Memory B cell (primary cell): ENCODE results near the gene JOSD2.

Experiments used
- ATAC-seq: fragments of 150-1000 bp; cut with Tn5 transposase; 2 replicates; pipeline ENCODE4 v1.10.0; 2021; ENCODE audit warnings: low read depth, mild to moderate bottlenecking, moderate library complexity
- DNase-seq, 2 donors: peaks; one replicate each; pipeline ENCODE4 v3.0.0; 2022; ENCODE audit warnings: low spot score in 2 of 2
- H3K27ac Mint-ChIP-seq: one replicate; pipeline ENCODE4 v1.8.0; 2022; ENCODE audit warnings: mild to moderate bottlenecking, moderate library complexity, mixed read lengths
- H3K27me3 Mint-ChIP-seq: one replicate; pipeline ENCODE4 v1.8.0; 2022; ENCODE audit warnings: mixed read lengths
- H3K36me3 Mint-ChIP-seq: one replicate; pipeline ENCODE4 v1.8.0; 2022; ENCODE audit warnings: mild to moderate bottlenecking, mixed read lengths
- H3K4me1 Mint-ChIP-seq: one replicate; pipeline ENCODE4 v1.8.0; 2022; ENCODE audit warnings: mixed read lengths
- H3K4me3 Mint-ChIP-seq: one replicate; pipeline ENCODE4 v1.8.0; 2022; ENCODE audit warnings: mild to moderate bottlenecking, moderate library complexity, mixed read lengths
- H3K9me3 Mint-ChIP-seq: one replicate; pipeline ENCODE4 v1.8.0; 2022; ENCODE audit warnings: mixed read lengths

The JOSD2 gene

GRCh38 chr19:50486823-50487515, 24.0 kb downstream of the JOSD2 start:
- ATAC-seq (peak; percentile 47), DNase-seq (peak; percentile 39 to 52)
- peaks cover 31% of the 10 kb centered on the region for H3K36me3 Mint-ChIP-seq
- H3K4me3 Mint-ChIP-seq: no peak overlapping the region
- no peaks in the 10 kb centered on the region for H3K27me3 Mint-ChIP-seq
- H3K9me3 Mint-ChIP-seq: no peaks in the 10 kb centered on the region
- H3K4me1 Mint-ChIP-seq: peaks cover 31% of the 10 kb centered on the region
- no peak overlapping the region for H3K27ac Mint-ChIP-seq

- peaks cover 38% of the 10 kb centered on the region for H3K36me3 Mint-ChIP-seq
- peaks cover 26% of the 10 kb centered on the region for H3K4me1 Mint-ChIP-seq
- H3K4me3 Mint-ChIP-seq: no peak overlapping the region
- no peaks in the 10 kb centered on the region for H3K27me3 Mint-ChIP-seq
- H3K27ac Mint-ChIP-seq: peak overlapping the region; percentile 72
- no peaks in the 10 kb centered on the region for H3K9me3 Mint-ChIP-seq
- DNase-seq: no peak
- no peak for ATAC-seq
Observed at GRCh38 chr19:50485284-50485955, 25.6 kb downstream of the JOSD2 start.

- peaks cover 32% of the 10 kb centered on the region for H3K36me3 Mint-ChIP-seq
- DNase-seq (no peak), ATAC-seq (no peak)
- no peaks in the 10 kb centered on the region for H3K9me3 Mint-ChIP-seq
- no peak overlapping the region for H3K4me3 Mint-ChIP-seq
- H3K27me3 Mint-ChIP-seq: no peaks in the 10 kb centered on the region
- H3K4me1 Mint-ChIP-seq: peaks cover 15% of the 10 kb centered on the region
- no peak overlapping the region for H3K27ac Mint-ChIP-seq
Observed at GRCh38 chr19:50482916-50483315, 28.1 kb downstream of the JOSD2 start.

DNA sequence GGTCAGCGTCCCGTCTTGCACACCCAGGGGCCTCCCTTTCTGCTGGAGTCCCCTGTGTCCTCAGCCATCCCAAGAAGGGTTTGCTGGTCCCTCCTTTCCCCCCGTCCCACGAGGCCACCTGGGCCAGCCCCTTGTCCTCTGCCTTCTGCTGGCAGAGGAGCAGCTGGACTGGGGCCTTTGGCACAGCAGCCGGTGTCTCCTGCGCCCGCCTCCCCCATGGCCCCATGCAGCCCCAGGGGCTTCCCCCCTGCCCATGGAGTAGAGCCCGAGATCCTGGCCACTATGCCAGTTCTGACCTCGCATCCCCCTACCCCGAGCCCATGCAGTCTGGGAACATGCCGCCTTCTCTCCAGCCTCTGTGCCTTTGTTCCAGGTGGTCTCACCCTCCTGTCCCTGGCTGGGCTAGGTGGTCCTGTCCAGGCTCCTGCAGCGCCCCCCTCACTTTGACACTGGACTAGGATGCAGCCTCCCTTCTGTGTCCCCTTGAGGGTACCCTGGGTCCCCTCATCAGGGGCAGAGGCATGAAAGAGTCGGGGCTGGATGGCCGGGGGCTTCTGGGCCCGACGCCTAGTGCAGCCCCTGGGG, 28.6 kb downstream of the JOSD2 start:
- no peak overlapping the region for H3K27ac Mint-ChIP-seq
- ATAC-seq: no peak
- H3K36me3 Mint-ChIP-seq: peaks cover 29% of the 10 kb centered on the region
- peaks cover 16% of the 10 kb centered on the region for H3K4me1 Mint-ChIP-seq
- no peak overlapping the region for H3K4me3 Mint-ChIP-seq
- no peak for DNase-seq
- H3K27me3 Mint-ChIP-seq: no peaks in the 10 kb centered on the region
- H3K9me3 Mint-ChIP-seq: no peaks in the 10 kb centered on the region

DNA sequence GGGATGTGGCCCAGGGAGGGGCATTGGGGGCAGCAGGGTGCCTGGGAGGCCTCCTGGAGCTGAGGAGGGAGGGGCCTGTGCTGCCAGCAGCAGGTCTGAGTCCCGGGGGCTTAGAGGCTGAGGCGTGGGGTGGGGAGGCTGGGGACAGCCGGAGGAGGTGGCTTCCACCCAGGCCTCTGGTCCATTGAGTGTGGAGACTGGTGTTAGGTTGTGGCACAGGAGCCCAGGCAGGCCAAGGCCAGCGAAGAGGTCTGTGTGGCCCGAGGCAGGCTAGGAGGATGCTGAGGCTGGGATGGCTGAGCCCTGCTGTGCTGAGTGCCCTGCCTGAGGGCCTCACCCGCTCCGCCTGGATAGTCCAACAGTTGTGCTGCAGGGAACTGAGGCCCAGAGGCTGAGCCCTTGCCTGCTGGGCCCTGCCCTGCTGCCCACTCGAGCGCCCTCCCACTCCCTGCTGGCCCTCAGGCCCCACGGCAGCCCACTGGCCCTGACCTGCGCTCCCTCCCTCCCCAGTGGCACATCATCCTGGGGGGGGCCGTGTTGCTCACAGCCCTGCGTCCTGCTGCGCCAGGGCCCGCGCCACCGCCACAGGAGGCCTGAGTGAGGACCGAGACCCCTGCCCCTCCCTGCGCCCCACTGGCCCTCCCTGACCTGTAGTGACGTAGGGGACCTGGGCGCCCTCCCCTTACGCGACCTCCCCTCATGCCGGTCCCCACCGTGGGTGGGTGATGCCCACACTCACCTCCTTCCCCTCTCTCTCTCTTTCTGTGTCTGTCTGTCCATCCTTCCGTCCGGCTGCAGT, 29.4 kb downstream of the JOSD2 start:
- Mint-ChIP-seq H3K27ac (no peak overlapping the region), H3K27me3 (no peaks in the 10 kb centered on the region), H3K4me3 (no peak overlapping the region), H3K9me3 (no peaks in the 10 kb centered on the region), H3K36me3 (peaks cover 28% of the 10 kb centered on the region), H3K4me1 (peaks cover 21% of the 10 kb centered on the region)
- ATAC-seq (no peak), DNase-seq (no peak)

- H3K27ac Mint-ChIP-seq: peak overlapping the region; percentile 76
- peaks cover 26% of the 10 kb centered on the region for H3K4me1 Mint-ChIP-seq
- H3K9me3 Mint-ChIP-seq: no peaks in the 10 kb centered on the region
- no peak overlapping the region for H3K4me3 Mint-ChIP-seq
- no peak for ATAC-seq
- H3K36me3 Mint-ChIP-seq: peaks cover 25% of the 10 kb centered on the region
- DNase-seq: no peak
- no peaks in the 10 kb centered on the region for H3K27me3 Mint-ChIP-seq
Observed at GRCh38 chr19:50480281-50481111, 30.5 kb downstream of the JOSD2 start.

DNA sequence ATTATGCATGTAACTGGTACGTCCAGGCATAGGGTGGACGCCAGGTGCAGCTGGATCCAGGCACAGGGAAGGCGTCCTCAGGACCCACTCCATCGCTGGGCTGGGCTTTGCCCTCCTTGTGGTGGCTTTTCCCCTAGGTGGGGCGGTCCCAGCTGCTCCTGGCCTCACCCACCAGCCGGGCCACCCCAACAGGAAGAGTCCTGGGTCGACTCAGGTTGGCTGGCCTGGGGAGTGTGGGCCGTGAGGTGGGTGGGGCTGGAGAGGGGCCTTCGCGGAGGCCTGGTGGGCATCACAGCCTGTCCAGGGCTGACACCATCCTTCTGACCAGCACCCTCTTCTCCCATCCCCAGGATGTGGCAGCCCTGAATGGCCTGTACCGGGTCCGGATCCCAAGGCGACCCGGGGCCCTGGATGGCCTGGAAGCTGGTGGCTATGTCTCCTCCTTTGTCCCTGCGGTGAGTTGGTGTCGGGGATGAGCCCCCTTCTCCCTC, 31.2 kb downstream of the JOSD2 start:
- H3K9me3 Mint-ChIP-seq: no peaks in the 10 kb centered on the region
- H3K4me3 Mint-ChIP-seq: no peak overlapping the region
- ATAC-seq: no peak
- H3K4me1 Mint-ChIP-seq: peaks cover 28% of the 10 kb centered on the region
- H3K27me3 Mint-ChIP-seq: no peaks in the 10 kb centered on the region
- peaks cover 20% of the 10 kb centered on the region for H3K36me3 Mint-ChIP-seq
- H3K27ac Mint-ChIP-seq: no peak overlapping the region
- DNase-seq: no peak

DNA sequence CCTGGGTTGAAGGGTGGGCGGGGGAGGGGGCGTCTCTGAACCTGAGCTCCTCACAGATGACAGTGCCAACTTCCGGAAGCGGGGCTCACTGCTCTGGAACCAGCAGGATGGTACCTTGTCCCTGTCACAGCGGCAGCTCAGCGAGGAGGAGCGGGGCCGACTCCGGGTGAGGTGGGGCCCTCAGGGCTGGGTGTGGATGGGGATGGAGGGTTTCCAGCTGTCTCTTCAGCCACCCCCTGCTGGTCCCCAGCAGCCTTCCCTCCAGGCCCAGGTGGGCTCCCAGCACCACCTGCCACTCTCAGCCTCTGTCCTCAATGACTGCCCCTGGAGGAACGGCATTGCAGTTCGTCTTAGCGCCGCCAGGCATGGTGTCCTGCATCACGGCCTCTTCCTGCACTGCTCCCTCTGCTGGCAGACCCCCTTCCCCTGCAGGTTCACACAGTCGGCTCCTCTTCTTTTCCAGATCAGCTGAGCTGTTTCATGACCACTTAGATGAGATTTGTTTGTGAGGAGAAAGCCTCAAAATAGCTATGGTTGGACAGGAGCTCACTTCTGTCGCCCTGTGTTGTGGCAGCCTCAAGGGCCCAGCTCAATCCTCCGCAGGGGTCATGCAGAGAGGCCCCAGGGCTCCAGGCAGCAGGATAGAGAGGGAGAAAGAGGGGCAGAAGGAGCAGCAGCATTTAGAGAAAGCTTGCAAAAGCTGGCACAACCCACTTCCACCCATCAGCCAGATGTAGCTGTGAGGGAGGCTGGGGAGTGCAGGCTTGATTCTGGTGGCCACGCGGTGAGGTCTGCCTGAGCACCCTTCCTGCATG, 31.9 kb downstream of the JOSD2 start:
- H3K27ac Mint-ChIP-seq: peak overlapping the region; percentile 36
- H3K9me3 Mint-ChIP-seq: no peaks in the 10 kb centered on the region
- peak overlapping the region; percentile 27 for H3K4me3 Mint-ChIP-seq
- H3K4me1 Mint-ChIP-seq: peaks cover 28% of the 10 kb centered on the region
- H3K27me3 Mint-ChIP-seq: no peaks in the 10 kb centered on the region
- DNase-seq (no peak), ATAC-seq (no peak)
- H3K36me3 Mint-ChIP-seq: peaks cover 20% of the 10 kb centered on the region

- Mint-ChIP-seq H3K27ac (no peak overlapping the region), H3K9me3 (no peaks in the 10 kb centered on the region), H3K27me3 (no peaks in the 10 kb centered on the region), H3K4me1 (peaks cover 28% of the 10 kb centered on the region), H3K36me3 (peaks cover 15% of the 10 kb centered on the region), H3K4me3 (peak overlapping the region; percentile 62)
- no peak for ATAC-seq
- no peak for DNase-seq
Observed at GRCh38 chr19:50477751-50478515, 33.1 kb downstream of the JOSD2 start.

DNA sequence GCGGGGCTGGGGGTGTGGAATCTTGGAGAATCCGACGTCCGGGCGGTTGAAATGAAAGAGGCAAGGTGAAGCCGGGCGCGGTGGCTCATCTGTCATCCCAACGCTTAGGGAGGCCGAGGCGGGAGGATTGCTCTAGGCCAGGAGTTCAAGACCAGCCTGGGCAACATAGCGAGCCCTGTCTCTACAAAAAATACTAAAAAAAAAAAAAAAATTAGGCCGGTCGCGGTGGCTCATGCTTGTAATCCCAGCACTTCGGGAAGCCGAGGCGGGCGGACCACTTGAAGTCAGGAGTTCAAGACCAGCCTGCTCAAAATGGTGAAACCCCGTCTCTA, 34.1 kb downstream of the JOSD2 start:
- Mint-ChIP-seq H3K27ac (peak overlapping the region; percentile 94), H3K4me1 (peaks cover 28% of the 10 kb centered on the region)

DNA sequence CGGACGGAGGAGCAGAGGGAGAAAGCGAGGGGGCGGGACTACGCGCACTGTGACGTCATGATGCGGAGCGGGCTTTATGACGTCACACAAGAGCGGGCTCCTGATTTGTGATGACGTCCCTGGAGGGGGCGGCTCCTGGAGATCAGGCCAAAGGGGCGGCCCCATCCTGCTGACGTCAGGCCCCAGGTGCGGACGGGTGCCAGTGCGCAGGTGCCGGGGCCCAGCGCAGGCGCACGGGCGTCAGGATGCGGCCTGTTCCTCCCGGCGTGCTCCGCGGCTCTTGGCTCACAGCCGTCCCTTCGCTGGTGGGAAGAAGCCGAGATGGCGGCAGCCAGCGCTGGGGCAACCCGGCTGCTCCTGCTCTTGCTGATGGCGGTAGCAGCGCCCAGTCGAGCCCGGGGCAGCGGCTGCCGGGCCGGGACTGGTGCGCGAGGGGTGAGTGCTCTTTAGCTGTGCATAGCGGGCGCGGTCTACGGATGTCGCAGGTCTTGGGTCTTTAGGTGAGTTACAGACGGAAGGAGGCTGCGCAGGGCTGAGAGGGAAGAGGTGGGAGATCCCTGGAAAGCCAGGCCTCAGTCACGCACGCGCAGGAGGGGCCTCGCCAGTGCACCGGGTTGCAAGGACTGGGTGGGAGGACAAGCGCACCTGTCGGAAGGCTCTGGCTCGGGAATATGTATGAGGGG, 34.6 kb downstream of the JOSD2 start, which contains the start of the genes EMC10 and GARIN5A:
Gene EMC10 (plus strand): TSS at position 284 of the 683 bp plus-strand sequence. CDS start 38 bp downstream, at position 322.
Gene GARIN5A (minus strand): TSS at position 625 of the 683 bp plus-strand sequence. CDS start 460 bp downstream, at position 165.
- peak; percentile 95 for ATAC-seq
- Mint-ChIP-seq H3K9me3 (no peaks in the 10 kb centered on the region), H3K27me3 (no peaks in the 10 kb centered on the region), H3K4me1 (peaks cover 28% of the 10 kb centered on the region), H3K27ac (peak within 1 kb of the TSS; percentile 94), H3K36me3 (peaks cover 13% of the 10 kb centered on the region), H3K4me3 (peak within 1 kb of the TSS; percentile 98)
- DNase-seq: peak; percentile 96 to 97

More for the DNA sequence above, 34.1 kb downstream of the JOSD2 start:
- Mint-ChIP-seq H3K4me3 (peak overlapping the region; percentile 98), H3K36me3 (peaks cover 13% of the 10 kb centered on the region), H3K9me3 (no peaks in the 10 kb centered on the region), H3K27me3 (no peaks in the 10 kb centered on the region)
- DNase-seq (no peak), ATAC-seq (no peak)
